ENCODE measurements around the gene TTLL9.

TTLL9 gene

DNA sequence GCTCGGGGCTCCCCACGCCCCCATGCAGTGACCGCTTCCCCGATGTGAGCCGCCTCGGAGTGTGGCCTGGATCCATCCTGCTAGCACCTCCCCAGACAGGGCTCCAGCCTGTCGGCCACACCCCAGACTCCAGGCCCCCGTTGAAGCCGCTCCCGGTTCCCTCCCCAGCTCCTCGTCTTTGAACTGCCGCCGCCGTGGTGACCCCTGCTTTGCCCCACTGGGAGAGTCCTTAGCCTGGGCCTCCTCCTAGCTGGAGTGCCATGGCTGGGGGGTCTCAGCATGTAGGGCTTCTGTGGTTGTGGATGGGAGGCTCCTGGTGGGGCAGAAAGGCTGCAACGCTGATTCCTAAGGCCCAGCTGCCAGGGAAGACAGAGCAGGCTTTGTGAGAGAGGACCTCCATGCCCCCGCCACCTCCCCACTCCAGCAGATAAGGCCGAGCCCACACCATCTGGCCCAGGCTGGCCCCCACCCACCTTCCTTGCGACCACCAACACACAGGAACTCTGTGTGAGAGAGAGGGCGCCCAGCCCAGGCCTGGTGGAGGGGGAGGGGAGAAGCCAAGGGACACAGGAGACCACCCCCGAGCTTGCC lies 36.4 kb upstream of the TTLL9 start:
- TF ChIP-seq, protein P1, sequence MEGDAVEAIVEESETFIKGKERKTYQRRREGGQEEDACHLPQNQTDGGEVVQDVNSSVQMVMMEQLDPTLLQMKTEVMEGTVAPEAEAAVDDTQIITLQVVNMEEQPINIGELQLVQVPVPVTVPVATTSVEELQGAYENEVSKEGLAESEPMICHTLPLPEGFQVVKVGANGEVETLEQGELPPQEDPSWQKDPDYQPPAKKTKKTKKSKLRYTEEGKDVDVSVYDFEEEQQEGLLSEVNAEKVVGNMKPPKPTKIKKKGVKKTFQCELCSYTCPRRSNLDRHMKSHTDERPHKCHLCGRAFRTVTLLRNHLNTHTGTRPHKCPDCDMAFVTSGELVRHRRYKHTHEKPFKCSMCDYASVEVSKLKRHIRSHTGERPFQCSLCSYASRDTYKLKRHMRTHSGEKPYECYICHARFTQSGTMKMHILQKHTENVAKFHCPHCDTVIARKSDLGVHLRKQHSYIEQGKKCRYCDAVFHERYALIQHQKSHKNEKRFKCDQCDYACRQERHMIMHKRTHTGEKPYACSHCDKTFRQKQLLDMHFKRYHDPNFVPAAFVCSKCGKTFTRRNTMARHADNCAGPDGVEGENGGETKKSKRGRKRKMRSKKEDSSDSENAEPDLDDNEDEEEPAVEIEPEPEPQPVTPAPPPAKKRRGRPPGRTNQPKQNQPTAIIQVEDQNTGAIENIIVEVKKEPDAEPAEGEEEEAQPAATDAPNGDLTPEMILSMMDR (IDR thresholded peaks at IDR 0.05), result no peak

DNA sequence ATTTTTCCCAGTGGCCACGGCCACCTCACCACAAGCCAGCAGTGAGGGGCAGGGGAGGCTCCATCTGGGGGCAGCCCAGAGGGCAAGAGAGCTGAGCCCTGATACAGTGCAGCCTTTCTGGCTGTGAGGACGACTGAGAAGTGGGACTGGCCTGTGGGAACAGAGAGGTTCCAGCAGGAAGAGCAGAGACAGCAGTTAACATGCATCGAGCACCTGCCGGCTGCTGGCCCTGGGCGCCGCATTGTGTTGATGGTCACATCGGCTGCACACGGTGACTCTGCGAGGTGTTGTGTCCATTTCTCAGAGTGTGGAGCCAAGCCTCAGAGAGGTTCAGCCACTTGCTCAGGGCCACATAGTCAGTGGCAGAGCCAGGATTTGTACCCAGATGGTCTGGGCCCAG lies 34.9 kb upstream of the TTLL9 start:
- TF ChIP-seq, protein P1 (IDR thresholded peaks at IDR 0.05), result no peak

DNA sequence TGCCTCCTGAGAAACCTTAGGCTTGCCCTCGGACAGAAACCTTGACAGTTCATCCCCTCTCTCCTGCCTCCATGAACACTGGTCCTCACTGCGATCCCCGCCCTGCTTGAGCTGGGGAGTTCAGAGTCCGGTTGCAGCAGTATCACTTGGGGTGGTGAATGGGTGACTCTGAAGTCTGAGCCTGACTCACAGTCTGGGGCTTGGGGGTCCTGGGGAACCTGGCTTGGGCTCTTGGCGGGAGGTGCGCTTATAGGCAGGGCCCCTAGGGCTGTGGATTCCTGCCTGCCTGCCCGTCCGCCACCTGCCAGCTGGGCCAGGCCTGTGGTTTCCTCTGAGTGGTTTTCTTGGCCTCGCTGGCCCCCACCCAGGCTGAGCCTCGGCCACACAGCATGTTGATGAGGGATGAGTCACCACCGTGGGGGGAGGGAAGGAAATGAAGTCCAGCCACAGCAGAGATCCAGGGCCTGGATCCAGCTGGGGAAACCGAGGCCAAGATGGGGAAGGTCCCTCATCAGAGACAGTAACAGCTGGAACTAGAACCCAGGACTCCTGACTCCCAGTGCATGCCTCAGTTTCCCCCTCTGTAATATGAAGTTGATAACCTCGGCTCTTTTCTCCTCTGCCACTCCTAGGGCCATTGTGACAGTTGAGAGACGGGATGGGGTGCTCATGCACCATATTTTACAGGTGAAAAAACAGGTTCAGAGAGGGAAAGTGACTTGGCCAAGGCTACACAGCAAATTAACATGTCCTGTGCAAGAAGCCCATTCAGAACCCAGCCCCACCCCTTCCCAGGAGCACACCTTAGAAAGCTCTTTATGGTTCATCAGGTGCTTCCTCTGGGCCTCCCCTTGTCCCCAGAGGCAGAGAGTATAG lies 34.2 kb upstream of the TTLL9 start:
- TF ChIP-seq, protein P1 (IDR thresholded peaks at IDR 0.05), result no peak

DNA sequence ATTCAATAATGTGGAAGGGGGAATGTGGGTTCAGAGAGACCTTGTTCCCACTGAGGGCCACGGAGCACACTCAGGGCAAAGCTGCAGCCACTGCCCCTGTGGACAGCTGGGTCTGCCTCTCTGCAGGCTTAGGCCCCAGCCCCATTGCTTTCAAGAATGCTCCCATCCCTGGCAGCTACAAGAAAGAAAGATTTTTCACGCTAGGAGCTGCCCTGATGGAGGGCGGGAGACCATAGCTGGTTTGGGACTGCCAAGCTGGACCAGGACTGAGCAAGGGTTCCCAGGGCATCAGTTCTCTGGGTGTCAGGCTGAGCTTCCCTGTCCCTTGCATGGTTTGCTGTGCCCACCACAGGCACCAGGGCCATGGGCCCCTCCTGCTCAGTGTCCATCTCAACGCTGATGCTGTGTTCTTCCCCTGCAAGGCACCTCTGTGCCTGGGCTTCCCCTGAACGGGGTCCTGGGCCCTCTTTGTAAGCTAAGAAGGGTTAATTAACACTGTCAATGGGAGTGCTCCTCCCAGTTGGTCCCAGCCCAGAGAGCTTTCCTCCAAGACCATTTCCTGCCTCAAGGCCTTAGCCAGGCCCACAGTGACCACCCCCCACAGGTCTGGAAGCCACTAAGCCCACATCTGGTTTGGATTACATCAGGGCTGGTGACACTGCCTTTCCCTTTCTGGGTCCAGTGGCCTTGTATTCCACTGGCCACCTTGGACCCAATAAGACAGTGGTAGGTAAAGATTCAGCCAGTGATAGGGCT lies 33.4 kb upstream of the TTLL9 start:
- TF ChIP-seq, protein P1 (IDR thresholded peaks at IDR 0.05), result no peak

DNA sequence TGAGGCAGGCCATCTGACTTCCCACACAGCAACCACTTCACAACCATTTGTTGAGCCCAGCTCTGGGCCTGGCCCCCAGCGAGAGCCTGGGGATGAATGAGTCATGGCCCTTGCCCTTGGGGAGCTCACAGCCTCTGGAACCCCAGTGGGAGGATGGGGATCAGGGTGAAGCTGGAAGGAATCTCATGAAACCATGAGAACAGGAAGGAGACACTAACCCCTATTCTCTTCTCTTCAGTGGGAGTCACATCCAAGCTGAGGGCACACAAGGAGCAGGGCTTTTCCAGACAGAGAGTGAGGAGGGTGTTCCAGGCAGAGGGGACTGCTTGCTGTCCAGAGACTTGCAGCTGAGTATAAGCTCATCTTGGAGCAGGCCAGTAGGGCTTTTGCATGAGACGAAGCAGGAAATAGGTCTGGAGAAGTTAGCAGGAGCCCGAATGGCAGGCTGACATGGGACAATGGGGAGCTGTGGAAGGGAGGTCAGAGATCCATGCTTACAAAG lies 32.5 kb upstream of the TTLL9 start:
- TF ChIP-seq, protein P1 (IDR thresholded peaks at IDR 0.05), result no peak

DNA sequence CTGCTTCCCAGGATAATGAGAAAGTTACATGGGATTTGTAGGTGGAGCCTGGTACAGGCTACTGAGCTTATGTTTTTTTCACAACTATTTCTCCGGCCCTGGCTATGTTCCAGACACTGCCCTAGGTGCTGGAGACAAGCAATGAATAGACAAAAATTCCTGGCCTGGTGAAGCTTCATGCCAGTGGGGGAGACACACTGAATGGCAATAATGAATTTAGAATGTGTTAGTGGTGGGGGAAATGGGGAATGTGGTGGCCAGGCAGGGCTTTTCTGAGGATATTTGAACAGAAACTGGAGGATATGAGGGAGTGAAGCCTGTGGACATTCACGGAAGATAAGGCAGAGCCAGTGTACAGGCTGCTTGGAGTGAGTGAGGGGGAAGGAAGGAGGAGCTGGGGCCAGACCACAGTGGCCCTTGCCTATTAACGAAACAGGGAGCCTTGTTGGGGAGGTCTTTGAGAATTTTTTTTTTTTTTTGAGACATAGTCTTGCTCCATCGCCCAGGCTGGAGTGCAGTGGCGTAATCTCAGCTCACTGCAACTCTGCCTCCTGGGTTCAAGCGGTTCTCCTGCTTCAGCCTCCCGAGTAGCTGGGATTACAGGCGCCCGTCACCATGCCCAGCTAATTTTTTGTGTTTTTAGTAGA lies 31.7 kb upstream of the TTLL9 start:
- TF ChIP-seq, protein P1 (IDR thresholded peaks at IDR 0.05), result no peak

Measured in LNCAP (cell line).